Measurements from ENCODE around the gene TNIP2.

DNA sequence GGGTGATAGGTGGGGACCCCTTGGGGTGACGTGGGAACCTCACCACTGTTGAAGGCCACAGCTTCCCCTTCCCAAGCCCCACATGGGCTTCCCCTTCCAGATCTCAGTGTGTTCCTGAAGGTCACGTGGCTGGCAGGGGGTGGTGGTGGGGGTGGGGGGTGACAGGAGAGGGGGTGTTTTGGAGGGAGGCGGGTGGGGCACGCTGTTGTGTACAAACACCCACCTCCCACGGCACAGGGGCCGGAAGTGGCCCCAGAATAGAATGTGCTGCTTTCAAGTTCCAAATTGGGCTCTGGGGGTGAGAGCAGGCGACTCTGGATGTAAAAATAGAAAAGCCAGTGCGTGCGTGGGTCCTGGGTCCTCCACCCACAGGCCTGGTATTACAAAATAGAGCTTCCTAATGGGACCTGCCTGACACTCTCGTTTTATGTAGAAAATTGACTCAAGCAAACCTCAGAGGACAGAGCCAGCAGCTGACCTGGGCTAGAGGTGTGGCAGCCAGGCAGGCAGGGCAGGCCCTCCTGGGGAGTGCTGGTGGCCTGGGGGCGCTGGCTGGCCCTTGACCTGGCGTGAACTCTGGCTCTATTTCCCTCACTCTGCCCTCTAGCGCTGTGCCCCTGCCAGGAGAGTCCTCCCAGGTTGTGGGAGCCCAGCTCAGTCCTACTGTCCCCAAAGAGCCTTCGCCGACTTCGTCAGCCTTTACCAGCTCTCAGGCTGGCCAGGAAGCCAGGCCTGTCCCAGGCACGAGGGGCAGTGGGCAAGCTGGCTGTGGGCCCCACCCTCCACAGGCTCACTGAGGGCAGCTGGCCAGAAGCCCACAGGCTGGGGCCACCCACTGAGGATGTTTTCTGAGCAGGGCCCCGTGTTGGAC is 31.3 kb upstream of the TNIP2 start:
- TF ChIP-seq, protein P1, sequence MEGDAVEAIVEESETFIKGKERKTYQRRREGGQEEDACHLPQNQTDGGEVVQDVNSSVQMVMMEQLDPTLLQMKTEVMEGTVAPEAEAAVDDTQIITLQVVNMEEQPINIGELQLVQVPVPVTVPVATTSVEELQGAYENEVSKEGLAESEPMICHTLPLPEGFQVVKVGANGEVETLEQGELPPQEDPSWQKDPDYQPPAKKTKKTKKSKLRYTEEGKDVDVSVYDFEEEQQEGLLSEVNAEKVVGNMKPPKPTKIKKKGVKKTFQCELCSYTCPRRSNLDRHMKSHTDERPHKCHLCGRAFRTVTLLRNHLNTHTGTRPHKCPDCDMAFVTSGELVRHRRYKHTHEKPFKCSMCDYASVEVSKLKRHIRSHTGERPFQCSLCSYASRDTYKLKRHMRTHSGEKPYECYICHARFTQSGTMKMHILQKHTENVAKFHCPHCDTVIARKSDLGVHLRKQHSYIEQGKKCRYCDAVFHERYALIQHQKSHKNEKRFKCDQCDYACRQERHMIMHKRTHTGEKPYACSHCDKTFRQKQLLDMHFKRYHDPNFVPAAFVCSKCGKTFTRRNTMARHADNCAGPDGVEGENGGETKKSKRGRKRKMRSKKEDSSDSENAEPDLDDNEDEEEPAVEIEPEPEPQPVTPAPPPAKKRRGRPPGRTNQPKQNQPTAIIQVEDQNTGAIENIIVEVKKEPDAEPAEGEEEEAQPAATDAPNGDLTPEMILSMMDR (IDR thresholded peaks at IDR 0.05): no peak
- TF ChIP-seq POLR2A (IDR thresholded peaks at IDR 0.05): no peak

Measured in Peyer's patch (tissue), 4 donors.